Pancreas (tissue), 10 donors: ENCODE data around the gene CUX1. TPM values are rescaled to one million over a fixed set of nuclear protein-coding genes. Genes with fewer than 3 reads are reported as not detected.

ENCODE experiments used
- ATAC-seq, 4 donors: fragments of 200-7000 bp; cut with Tn5 transposase; one replicate each; pipeline versions ENCODE4 v1.8.0 to v1.9.1; 2020; ENCODE audit warnings: mild to moderate bottlenecking in 4 of 4, moderate library complexity in 4 of 4
- DNase-seq, 6 donors: peaks; one replicate each; pipeline ENCODE4 v3.0.0-alpha.2; 2020
- FAIRE-seq: peaks from 2 replicates; lab custom pipeline; 2012; peaks lifted over from hg19 to GRCh38; lab: Jason Lieb, UNC
- H3K27ac ChIP-seq, 4 donors: fragments of 200-600 bp; sonication (generic); 1 replicate in 3 of 4; 2 replicates in 1 of 4; pipeline versions ENCODE4 v1.5.0 to v1.8.0; 2020
- H3K27me3 ChIP-seq, 4 donors: fragments of 200-600 bp; one replicate each; pipeline ENCODE4 v1.8.0; 2021
- H3K36me3 ChIP-seq, 3 donors: fragments of 200-600 bp; sonication (generic) in 1 of 3; one replicate each; pipeline versions ENCODE4 v1.5.0 to v1.8.0; 2020 to 2021
- H3K4me1 ChIP-seq, 3 donors: fragments of 200-600 bp; one replicate each; pipeline ENCODE4 v1.8.0; 2021
- H3K4me3 ChIP-seq, 4 donors: fragments of 200-600 bp; sonication (generic) in 2 of 4; one replicate each; pipeline versions ENCODE4 v1.5.0 to v1.8.0; 2020 to 2021
- H3K9me3 ChIP-seq, 4 donors: fragments of 200-600 bp; one replicate each; pipeline ENCODE4 v1.8.0; 2021
- CTCF ChIP-seq, 4 donors: fragments of 200-600 bp; sonication (generic) in 3 of 4; IDR thresholded peaks; one replicate each; pipeline versions ENCODE4 v1.5.0 to v1.8.0; 2021; ENCODE audit warnings: antibody characterized with exemption in 4 of 4
- WGBS, 2 donors: extraction: QIAGEN DNeasy Blood & Tissue Kit; methylation state at CpG; one replicate each; pipeline ENCODE4 v1.1.7; 2013; 5-methylcytosine and 5-hydroxymethylcytosine counted together
- intact Hi-C, 3 donors: fragments of 100-400 bp; cut with DNase I; formaldehyde crosslinking; loops; one replicate each; pipeline versions ENCODE4 v1.11.1 to v1.14.2; 2022
- polyA plus RNA-seq, 2 donors: library from polyadenylated mRNA; stranded (reverse); fragments of 200-250 nt; gene quantifications; one replicate each; pipeline ENCODE4 v1.2.3, GENCODE V29; 2013
- total RNA-seq, 6 donors: library from RNA; stranded (reverse); fragmentation: NEBNext Ultra II Directional in 4 of 6; extraction: Animal tissue kit (Norgen Biotek cat#: 25700) in 4 of 6; gene quantifications; one replicate each; pipeline versions ENCODE4 v1.2.1 to v1.2.4, GENCODE V29; 2021 to 2023
- donor health status: healthy with polysubstance abuse.
- donor health status: DM: no; HTN: no; CAD: no; lungs with moderate emphysema.
- donor health status: DM: no; HTN: no; CAD: no.
- donor health status: control.
- donor health status: control.
- donor health status: Bipolar disorder and iron deficiency.
- donor health status: DM: yes; HTN: yes; CAD: no.
- donor health status: DM: no; HTN: no; CAD: no.
- donor health status: DM: no; HTN: no; CAD: no.
- donor health status: DM: yes; HTN: yes; CAD: no.

Gene CUX1
- total and polyA plus RNA-seq, 8 donors, result 18.9 to 61.2 (median 45.1) TPM

- intact Hi-C loops, result no loop called here
- H3K36me3 ChIP-seq, result peaks cover 0 to 5% (median 0%) of the 10 kb centered on the region in 3 donors
- ATAC-seq (no peak), DNase-seq (no peak), FAIRE-seq (no peak)
- TF ChIP-seq CTCF (IDR thresholded peaks at IDR 0.05), result no peak
- no peak overlapping the region for H3K27ac ChIP-seq
- no peaks in the 10 kb centered on the region for H3K4me1 ChIP-seq
- no peaks in the 10 kb centered on the region for H3K27me3 ChIP-seq
- WGBS, 2 donors, result 85 to 88% methylated on average over 23 to 24 of the region's 24 CpGs
- H3K4me3 ChIP-seq, result no peak overlapping the region
- no peaks in the 10 kb centered on the region for H3K9me3 ChIP-seq
These were observed 95.9 kb downstream of the CUX1 start for GRCh38 chr7:101913247-101913721.

- ATAC-seq, result no peak
- Histone ChIP-seq H3K27ac (no peak overlapping the region), H3K36me3 (peaks cover 0 to 9% (median 0%) of the 10 kb centered on the region in 3 donors), H3K9me3 (no peaks in the 10 kb centered on the region), H3K4me1 (no peaks in the 10 kb centered on the region), H3K27me3 (no peaks in the 10 kb centered on the region), H3K4me3 (no peak overlapping the region)
- intact Hi-C loops, result no loop called here
- TF ChIP-seq CTCF (IDR thresholded peaks at IDR 0.05), result no peak
- FAIRE-seq, result no peak
- WGBS, 2 donors, result 79 to 83% methylated on average over 7 of the region's 7 CpGs
- DNase-seq, result no peak
These were observed 96.4 kb downstream of the CUX1 start for GRCh38 chr7:101913851-101914250.

- intact Hi-C loops, result no loop called here
- TF ChIP-seq CTCF (IDR thresholded peaks at IDR 0.05), result no peak
- Histone ChIP-seq H3K36me3 (peaks cover 0 to 9% (median 0%) of the 10 kb centered on the region in 3 donors), H3K4me1 (no peaks in the 10 kb centered on the region), H3K27ac (no peak overlapping the region), H3K4me3 (no peak overlapping the region), H3K27me3 (no peaks in the 10 kb centered on the region), H3K9me3 (no peaks in the 10 kb centered on the region)
- DNase-seq, result peak in 1 of 6 donors; percentile 31
- ATAC-seq, result peak in 1 of 4 donors; percentile 45
- WGBS, 2 donors, result 75 to 79% methylated on average over 15 of the region's 15 CpGs
- FAIRE-seq, result no peak
These were observed 97.6 kb downstream of the CUX1 start for GRCh38 chr7:101915000-101915399.

- no peak for FAIRE-seq
These were observed 98.8 kb downstream of the CUX1 start for GRCh38 chr7:101916041-101916800.

More at GRCh38 chr7:101916041-101916800, 98.8 kb downstream of the CUX1 start:
- Histone ChIP-seq H3K27ac (no peak overlapping the region), H3K27me3 (no peaks in the 10 kb centered on the region), H3K36me3 (peaks cover 0 to 9% (median 0%) of the 10 kb centered on the region in 3 donors), H3K4me1 (no peaks in the 10 kb centered on the region), H3K4me3 (no peak overlapping the region), H3K9me3 (no peaks in the 10 kb centered on the region)
- no peak for TF ChIP-seq CTCF (IDR thresholded peaks at IDR 0.05)
- DNase-seq (peak in 1 of 6 donors; percentile 5), ATAC-seq (no peak)
- intact Hi-C loops, result no loop called here
- WGBS, 2 donors, result 96 to 97% methylated on average over 31 of the region's 31 CpGs
